ENCODE measurements around the gene ARL14EP.

DNA sequence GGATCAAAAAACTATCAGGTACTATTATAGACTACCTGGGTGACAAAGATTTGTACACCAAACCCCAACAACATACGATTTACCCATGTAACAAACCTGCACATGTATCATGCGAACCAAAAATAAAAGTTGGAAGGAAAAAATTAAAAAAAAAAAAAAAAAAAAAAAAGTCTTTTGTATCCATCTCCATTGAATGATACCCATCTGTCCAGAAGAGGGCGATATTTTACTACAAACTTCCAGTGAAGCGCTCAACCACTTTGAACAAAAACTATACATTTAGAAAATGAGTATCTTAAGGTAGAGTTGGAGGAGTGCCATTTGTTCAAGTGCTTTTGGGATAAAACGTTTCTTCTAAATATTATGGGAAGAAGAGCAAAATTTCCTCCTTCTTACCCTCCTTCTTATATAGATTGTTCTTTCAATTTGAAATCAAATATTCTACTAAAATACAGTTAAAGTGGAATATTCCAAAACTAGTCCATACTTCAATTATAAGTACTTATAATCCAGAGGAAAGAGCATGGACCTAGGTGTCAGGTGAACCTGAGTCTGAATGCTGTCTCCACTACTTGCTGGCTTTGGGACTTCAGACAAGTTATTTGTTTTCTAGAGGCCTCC is 23.3 kb downstream of the ARL14EP start:
- TF ChIP-seq CTCF (IDR thresholded peaks at IDR 0.05) (peak; percentile 70), EZH2phosphoT487 (IDR thresholded peaks at IDR 0.05) (no peak)

All from neural progenitor cell (in vitro differentiated cells).